PC-3 (cell line): Measurements from ENCODE around the gene ZMIZ2.

Experiments
- CTCF ChIP-seq: fragments of 300-600 bp; sonication (generic); conservative IDR thresholded peaks from 2 replicates; pipeline ENCODE4 v1.5.1; 2017; ENCODE audit warnings: antibody characterized with exemption, low read depth, mild to moderate bottlenecking, low read length
- EZH2 ChIP-seq: fragments of 300-600 bp; sonication (generic); IDR thresholded peaks from one replicate; pipeline ENCODE4 v1.6.1; 2017; ENCODE audit warnings: antibody characterized with exemption, mild to moderate bottlenecking, low read length; ENCODE audit not compliant: unreplicated experiment
- EZH2phosphoT487 ChIP-seq: fragments of 300-600 bp; sonication (generic); IDR thresholded peaks from 2 replicates; pipeline ENCODE4 v1.6.1; 2018; ENCODE audit warnings: mild to moderate bottlenecking, antibody characterized with exemption, low read length, borderline replicate concordance

GRCh38 chr7:44750921-44751571, 2.4 kb downstream of the ZMIZ2 start:
- no peak for TF ChIP-seq EZH2phosphoT487
- no peak for TF ChIP-seq CTCF
- no peak for TF ChIP-seq EZH2
